ENCODE measurements around the gene INAFM1.
"Not testable (repeated sequence)": the region's sequence is repeated elsewhere in the genome, so short reads cannot be mapped to it uniquely, and the experiment has no call there.

Gene INAFM1

DNA sequence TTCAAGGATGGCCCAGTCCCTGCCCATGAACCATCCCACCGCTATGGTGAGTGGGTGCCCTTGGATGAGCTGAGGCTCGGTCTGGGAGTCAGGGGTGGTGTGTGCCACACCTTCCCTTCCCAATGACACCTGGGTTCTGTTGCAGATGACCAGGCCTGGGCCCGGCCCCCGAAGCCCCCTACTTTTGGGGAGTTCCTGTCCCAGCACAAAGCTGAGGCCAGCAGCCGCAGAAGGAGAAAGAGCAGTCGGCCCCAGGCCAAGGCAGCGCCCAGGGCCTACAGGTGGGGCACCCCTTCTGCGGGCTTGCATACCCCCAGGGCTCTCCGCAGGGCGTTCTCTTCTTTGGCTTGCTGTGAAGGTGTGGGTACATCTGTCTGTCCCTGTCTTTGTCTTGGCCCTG lies 4.3 kb upstream of the INAFM1 start:
- DNase-seq: no peak

DNA sequence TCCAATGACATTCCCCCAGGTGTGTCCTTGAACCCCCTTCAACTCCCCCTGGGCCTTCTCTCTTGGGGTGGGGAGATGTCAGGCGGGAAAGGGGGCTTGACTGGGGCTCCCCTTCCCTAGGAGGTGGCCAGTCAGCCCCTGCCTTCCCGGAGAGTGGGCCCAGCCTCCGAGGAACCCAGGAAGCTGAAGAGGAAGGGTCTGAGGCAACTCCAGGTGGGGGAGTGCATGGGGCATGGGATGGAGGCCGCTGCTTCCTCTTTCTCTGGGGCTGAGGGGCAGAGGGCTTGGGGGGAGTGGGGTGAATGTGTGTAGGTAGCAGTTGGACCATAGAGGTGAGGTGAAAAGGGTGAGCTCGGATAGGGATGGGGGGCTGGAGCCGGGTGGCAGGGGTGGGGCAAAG lies 2.7 kb upstream of the INAFM1 start:
- no peak for DNase-seq

DNA sequence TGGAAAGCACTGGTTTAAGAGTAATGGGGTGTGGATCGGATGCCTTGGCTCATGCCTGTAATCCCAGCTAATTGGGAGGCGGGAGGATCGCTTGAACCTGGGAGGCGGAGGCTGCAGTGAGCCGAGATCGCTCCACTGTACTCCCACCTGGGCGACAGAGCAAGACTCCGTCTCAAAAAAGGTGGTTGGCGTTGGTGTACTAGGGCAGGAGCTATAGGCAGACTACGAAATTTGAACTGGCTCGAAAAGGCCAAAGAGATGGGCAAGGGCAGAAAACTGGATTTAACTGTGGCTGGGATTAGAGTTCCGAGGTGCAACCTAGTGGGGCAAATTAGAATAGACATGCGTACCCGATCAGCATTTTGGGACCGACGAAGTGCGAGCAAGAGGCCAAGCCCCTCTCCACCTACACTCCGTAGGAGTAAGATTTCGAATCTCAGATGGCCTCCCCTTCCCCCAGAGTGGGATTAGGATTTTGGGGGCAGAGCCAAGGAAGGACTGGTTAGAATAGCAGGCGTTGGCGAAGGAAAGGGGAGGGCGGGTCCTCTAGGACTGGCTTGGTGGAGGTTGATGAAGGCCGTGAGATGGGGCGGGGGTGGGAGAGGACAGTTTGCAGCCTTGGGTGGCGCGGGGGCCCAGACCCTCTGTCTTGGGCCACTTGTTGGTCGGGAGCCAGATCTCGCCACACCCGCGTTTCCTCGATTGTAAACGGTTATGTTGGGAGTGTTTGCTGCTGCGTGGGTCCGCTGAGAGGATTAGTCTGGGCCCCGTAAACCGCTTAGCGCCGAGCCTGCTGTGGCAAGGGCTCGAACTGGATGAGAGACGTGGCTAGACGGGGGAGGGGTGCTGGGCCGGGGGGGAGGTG lies 2.0 kb upstream of the INAFM1 start:
- no peak for DNase-seq

GRCh38 chr19:47273313-47274070 lies 1.2 kb upstream of the INAFM1 start:
- peak; percentile 89 to 90 for DNase-seq

DNA sequence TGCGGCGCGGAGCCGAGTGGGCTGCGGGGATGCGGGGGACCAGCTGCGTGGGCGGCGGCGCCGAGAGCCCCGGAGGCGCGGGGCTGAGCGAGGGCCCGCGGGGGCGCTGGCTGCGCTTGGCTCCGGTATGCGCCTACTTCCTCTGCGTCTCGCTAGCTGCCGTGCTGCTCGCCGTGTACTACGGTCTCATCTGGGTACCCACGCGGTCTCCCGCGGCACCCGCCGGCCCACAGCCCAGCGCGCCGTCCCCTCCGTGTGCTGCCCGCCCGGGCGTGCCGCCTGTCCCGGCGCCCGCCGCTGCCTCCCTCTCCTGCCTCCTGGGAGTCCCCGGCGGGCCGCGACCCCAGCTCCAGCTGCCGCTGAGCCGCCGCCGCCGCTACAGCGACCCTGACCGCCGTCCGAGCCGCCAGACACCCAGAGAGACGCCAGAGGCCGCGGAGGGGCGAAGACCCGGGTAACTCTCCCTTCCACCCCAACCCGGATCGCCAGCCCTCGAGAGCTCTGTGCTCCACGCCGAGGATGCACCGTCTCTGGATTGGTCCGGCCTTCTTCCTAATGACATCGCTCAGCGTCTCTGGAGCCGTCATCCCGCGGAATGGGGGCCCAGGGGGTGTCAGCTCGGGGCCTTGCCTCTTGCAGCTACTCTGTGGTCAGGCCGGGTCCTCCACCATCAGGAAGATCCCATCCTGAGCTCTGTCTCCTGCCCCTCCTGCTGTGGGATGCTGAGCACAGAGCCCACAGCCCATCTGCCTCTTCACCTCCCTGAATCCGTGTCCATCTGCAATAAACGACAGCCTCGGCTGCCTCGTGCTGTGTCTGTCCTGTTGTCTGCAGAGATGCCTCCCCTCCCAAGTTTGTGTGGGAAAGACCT lies 441 bp downstream of the INAFM1 start:
- peak in 1 of 2 donors; percentile 28 for DNase-seq

DNA sequence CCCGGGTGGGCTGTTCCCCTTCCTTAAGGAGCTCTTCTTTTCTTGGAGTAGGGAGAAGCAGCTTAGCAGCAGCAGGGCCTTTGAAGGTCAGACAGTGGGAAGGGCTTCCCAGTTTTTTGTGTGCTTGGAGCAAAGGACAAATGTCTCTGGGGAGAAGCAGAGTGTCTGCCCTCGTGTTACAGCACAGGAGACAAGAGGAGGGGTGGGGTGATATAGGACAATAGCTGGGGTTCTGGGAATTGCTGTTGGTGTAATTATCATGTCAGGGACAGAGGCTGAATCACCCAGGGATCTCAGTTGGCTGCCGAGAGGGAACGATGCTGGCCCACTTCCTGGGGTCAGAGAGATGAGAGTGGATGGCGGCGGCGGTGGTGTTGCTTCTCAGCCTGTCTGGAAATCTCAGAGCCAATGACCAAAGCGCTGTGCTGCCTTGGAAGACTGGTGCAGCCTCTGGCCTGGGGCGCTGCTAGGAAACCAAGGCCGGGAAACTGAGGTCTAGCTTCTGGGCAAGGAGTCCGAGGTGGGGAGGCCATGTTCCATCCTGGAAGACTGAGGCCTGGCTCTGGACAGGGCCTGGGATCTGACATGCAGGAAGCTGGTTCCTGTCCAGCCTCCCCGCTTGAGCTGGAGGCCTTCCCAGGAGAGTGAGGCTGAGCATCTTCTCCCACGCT lies 1.2 kb downstream of the INAFM1 start:
- DNase-seq: no peak

GRCh38 chr19:47276513-47276912 lies 1.8 kb downstream of the INAFM1 start:
- not testable (repeated sequence) for DNase-seq

DNA sequence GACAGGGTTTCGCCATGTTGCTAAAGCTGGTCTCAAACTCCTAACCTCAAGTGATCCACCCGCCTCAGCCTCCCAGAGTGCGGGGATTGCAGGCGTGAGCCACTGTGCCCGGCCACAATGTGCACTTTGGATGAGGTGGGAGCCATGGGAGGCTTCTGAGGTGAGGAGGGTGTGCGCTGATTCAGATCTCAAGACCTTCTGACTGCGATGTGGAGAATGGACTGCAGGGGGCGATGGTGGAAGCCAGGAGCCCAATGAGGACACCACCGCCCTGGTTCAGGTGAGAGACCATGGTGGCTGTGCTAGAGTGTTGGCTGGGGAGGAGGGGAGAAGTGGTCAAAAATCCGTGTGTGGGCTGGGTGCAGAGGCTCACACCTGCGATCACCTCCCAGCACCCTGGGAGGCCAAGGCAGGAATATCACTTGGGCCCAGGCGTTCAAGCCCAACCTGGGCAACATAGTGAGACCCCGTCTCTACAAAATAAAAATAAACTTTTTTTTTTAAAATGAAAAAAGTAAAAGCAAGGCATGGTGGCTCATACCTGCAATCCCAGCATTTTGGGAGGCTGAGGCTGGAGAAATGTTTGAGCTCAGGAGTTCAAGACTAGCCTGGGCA lies 5.6 kb downstream of the INAFM1 start:
- DNase-seq: peak in 1 of 2 donors; percentile 66

- no peak for DNase-seq
These were observed 8.8 kb downstream of the INAFM1 start for GRCh38 chr19:47283405-47284059.

GRCh38 chr19:47284324-47284899 lies 9.7 kb downstream of the INAFM1 start:
- DNase-seq: peak; percentile 33 to 92

- peak; percentile 70 to 98 for DNase-seq
These were observed 21.4 kb downstream of the INAFM1 start for GRCh38 chr19:47296036-47296435.

DNA sequence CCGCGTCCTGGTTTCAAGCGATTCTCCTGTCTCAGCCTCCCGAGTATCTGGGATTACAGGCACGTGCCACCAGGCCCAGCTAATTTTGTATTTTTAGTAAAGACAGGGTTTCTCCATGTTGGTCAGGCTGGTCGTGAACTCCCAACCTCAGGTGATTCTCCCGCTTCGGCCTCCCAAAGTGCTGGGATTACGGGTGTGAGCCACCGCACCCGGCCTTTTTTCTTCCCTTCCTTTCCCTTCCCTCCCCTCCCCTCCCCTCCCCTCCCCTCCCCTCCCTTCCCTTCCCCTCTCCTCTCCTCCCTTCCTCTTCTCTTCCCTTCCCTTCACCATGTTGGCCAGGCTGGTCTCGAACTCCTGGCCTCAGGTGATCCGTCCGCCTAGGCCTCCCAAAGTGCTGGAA lies 26.2 kb downstream of the INAFM1 start:
- not testable (repeated sequence) for DNase-seq

DNA sequence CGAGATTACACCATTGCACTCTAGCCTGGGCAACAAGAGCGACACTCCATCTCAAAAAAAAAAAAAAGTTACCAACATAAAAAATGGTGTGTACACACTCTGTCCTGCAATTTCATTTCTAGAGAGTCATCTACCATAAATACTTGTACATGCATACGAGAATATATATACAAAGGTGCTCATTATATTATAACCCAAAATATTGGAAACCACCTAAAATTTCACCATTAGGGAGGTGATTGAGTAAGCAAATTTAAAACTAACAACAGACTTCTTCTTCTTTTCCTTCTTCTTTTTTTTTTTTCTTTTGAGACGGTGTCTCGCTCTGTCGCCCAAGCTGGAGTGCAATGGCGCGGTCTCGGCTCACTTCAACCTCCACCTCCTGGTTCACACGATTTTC lies 27.6 kb downstream of the INAFM1 start:
- peak; percentile 77 to 78 for DNase-seq

GRCh38 chr19:47303966-47304365 lies 29.3 kb downstream of the INAFM1 start:
- DNase-seq: no peak

- peak; percentile 89 for DNase-seq
These were observed 30.6 kb downstream of the INAFM1 start for GRCh38 chr19:47305309-47305751.

DNA sequence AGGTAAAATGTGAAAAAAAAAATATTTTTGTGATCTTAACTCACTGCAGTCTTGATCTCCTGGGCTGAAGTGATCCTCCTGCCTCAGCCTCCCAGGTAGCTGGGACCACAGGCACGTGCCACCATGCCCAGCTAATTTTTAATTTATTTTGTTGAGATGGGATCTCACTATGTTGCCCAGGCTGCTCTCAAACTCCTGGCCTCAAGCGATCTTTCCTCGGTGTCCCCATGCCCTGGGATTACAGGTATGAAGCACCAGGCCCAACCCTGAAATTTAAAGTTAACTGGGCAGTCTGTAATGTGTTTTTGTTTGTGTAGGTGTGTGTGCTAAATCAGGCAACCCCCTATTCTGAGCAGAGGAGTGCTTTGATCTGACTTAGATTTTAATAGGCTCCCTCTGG lies 31.6 kb downstream of the INAFM1 start:
- no peak for DNase-seq

DNA sequence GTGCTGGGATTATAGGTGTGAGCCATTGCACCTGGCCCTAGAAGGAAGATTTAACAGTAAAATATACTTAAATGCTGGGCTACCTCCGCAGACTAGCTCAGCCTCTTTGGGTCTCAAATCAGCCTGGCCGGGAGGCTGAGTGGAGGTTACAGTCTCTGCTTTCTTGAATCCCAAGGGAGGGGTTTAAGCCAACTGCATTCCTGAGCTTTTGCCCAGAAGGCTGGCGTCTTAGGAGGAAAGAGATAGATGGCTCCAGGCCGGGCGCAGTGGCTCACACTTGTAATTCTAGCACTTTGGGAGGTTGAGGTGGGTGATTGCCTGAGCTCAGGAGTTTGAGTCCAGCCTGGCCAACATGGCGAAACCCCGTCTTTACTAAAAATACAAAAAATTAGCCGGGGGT lies 34.4 kb downstream of the INAFM1 start:
- DNase-seq: no peak

- DNase-seq: peak; percentile 78 to 79
These were observed 34.9 kb downstream of the INAFM1 start, which contains the start of gene C5AR1 for GRCh38 chr19:47309608-47310007. TSS of gene C5AR1 (plus strand) at chr19:47309861. CDS start at chr19:47309896, 35 bp downstream.

- no peak for DNase-seq
These were observed 35.6 kb downstream of the INAFM1 start for GRCh38 chr19:47310323-47310722.

DNA sequence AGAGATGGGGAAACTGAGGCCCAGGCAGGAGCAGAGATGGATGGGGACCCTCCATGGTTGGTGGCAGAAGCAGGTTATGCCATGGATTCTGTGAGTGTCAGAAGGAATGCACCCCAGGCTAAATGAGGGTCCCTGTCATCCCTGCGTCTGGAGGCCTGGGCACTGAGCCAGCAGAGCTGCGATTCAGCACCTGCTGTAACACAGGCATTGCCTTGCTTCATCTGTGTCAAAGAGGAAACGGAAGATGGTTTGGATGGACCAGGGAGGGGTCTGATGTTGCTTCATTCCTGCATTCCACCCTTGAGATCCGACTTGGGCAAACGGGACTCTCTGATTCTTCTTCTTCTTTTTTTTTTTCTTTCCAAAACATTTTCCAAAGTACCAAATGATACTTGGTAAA lies 36.1 kb downstream of the INAFM1 start:
- peak; percentile 81 to 83 for DNase-seq

Data from inflammatory macrophage treated with lipopolysaccharide for 1 hour (primary cell).